GM12891 (cell line): ENCODE data around the gene SAE1.

ENCODE experiments used
- PAX5 ChIP-seq: IDR thresholded peaks from 2 replicates; pipeline ENCODE4 v1.6.1; 2011; ENCODE audit warnings: low read length, moderate library complexity, mild to moderate bottlenecking; ENCODE audit not compliant: insufficient read depth, severe bottlenecking
- POLR2A ChIP-seq: IDR thresholded peaks from 2 replicates; pipeline ENCODE4 v1.6.1; 2011; ENCODE audit warnings: low read depth, low read length, control low read depth
- POLR2AphosphoS5 ChIP-seq: IDR thresholded peaks from 2 replicates; pipeline ENCODE4 v1.6.1; 2011; ENCODE audit warnings: low read depth, low read length, control low read depth
- POU2F2 ChIP-seq: IDR thresholded peaks from 2 replicates; pipeline ENCODE4 v1.6.1; 2011; ENCODE audit warnings: low read depth, mild to moderate bottlenecking, control low read depth, low read length, moderate library complexity
- TAF1 ChIP-seq: IDR thresholded peaks from 2 replicates; pipeline ENCODE4 v1.6.1; 2011; ENCODE audit warnings: low read depth, low read length, control low read depth

DNA sequence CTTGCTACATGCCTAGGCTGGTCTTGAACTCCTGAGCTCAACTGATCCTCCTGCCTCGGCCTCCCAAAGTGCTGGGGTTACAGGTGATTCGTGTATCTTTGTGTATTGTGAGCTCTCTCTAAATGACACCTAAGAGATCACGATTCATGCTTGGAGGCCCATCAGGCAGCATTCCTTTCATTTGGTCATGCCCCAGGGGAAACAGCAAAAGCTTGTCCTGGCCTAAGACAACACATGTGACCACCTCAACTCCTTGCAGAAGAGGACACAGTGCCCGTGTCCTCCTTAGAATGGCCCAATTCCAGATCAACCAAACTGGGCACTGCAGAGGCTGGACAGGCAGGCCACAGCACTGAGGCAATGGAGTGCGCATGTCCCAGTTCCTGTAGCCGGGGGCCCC lies 49.5 kb upstream of the SAE1 start:
- TF ChIP-seq POLR2AphosphoS5 (no peak), TAF1 (no peak), POLR2A (no peak), POU2F2 (no peak), PAX5 (no peak)
